Measurements from ENCODE around the gene CHST3. TPM values are rescaled to one million over a fixed set of nuclear protein-coding genes. Genes with fewer than 3 reads are reported as not detected.

Gene CHST3
- total and polyA plus RNA-seq, 9 of the 15 experiments (the other 6 are each of a cell fraction or from before 2014, with no cell fraction given): 0.01 to 1.3 (median 0.15) TPM

GRCh38 chr10:71920540-71921323 is 43.5 kb upstream of the CHST3 start (continued):
- TF ChIP-seq ETV1 (tag; conservative IDR thresholded peaks at IDR 0.05; ENCODE audit: low read depth) (peak; percentile 76), ETV5 (CRISPR knock-in tag; IDR thresholded peaks at IDR 0.05; ENCODE audit: low read depth) (peak; percentile 65), IFI16 (CRISPR knock-in tag; IDR thresholded peaks at IDR 0.05) (no peak), GABPB1 (CRISPR knock-in tag; IDR thresholded peaks at IDR 0.05) (peak; percentile 20; the same call in 1 of the 2 replicates), ARID3A (IDR thresholded peaks at IDR 0.05; ENCODE audit: borderline replicate concordance, low read depth, low read length) (0 out of 2 replicates have a peak, but pooled peaks have one; percentile 41), ADNP (tag; IDR thresholded peaks at IDR 0.05) (peak; percentile 37; the same call in 1 of the 2 replicates), POLR2AphosphoS2 (IDR thresholded peaks at IDR 0.05; ENCODE audit: low read length) (no peak), BHLHE40 (IDR thresholded peaks at IDR 0.05; ENCODE audit: low read length) (0 out of 2 replicates have a peak, but pooled peaks have one; percentile 9), ELK1 (CRISPR knock-in tag; IDR thresholded peaks at IDR 0.05) (no peak), KDM1A (IDR thresholded peaks at IDR 0.05) (no peak; a peak in 1 of 4 replicates), TEAD4 (IDR thresholded peaks at IDR 0.05; ENCODE audit: low read length) (0 out of 2 replicates have a peak, but pooled peaks have one; percentile 13), TEAD4 (CRISPR knock-in tag; IDR thresholded peaks at IDR 0.05; ENCODE audit: borderline replicate concordance) (no peak), CXXC5 (CRISPR knock-in tag; IDR thresholded peaks at IDR 0.05) (peak; percentile 20; the same call in 1 of the 2 replicates), ZNF592 (IDR thresholded peaks at IDR 0.05) (0 out of 2 replicates have a peak, but pooled peaks have one; percentile 48), GATA2 (CRISPR knock-in tag; IDR thresholded peaks at IDR 0.05) (peak; percentile 30; the same call in 1 of the 2 replicates), USF2 (CRISPR knock-in tag; IDR thresholded peaks at IDR 0.05) (peak; percentile 32; the same call in 1 of the 2 replicates), CEBPB (tag; IDR thresholded peaks at IDR 0.05) (no peak), KDM5B (IDR thresholded peaks at IDR 0.05; ENCODE audit: insufficient replicate concordance, low read depth, low read length) (peak; percentile 47), ZNF780A (CRISPR knock-in tag; IDR thresholded peaks at IDR 0.05) (no peak), RBM14 (IDR thresholded peaks at IDR 0.05; ENCODE audit: borderline replicate concordance, insufficient read depth, low read depth, low read length) (no peak)

Measured in K562 (cell line).